Lower lobe of right lung (tissue), 2 donors: ENCODE results near the gene PTPRT. TPM values are rescaled to one million over a fixed set of nuclear protein-coding genes. Genes with fewer than 3 reads are reported as not detected.

ENCODE experiments used
- ATAC-seq, 2 donors: fragments of 200-7000 bp; cut with Tn5 transposase; one replicate each; pipeline ENCODE4 v1.9.1; 2020 to 2022; ENCODE audit warnings: mild to moderate bottlenecking in 2 of 2, moderate library complexity in 2 of 2
- DNase-seq: peaks from one replicate; pipeline ENCODE4 v3.0.0-alpha.2; 2020
- H3K27ac ChIP-seq: fragments of 200-600 bp; one replicate; pipeline ENCODE4 v1.8.0; 2022
- H3K27me3 ChIP-seq: fragments of 200-600 bp; one replicate; pipeline ENCODE4 v1.8.0; 2022; ENCODE audit warnings: low read depth
- H3K36me3 ChIP-seq: fragments of 200-600 bp; one replicate; pipeline ENCODE4 v1.8.0; 2022; ENCODE audit warnings: mild to moderate bottlenecking
- H3K4me1 ChIP-seq: fragments of 200-600 bp; one replicate; pipeline ENCODE4 v1.8.0; 2022
- H3K4me3 ChIP-seq: fragments of 200-600 bp; one replicate; pipeline ENCODE4 v1.8.0; 2022; ENCODE audit warnings: mild to moderate bottlenecking
- H3K9me3 ChIP-seq: fragments of 200-600 bp; one replicate; pipeline ENCODE4 v1.8.0; 2022
- intact Hi-C: fragments of 100-400 bp; cut with DNase I; formaldehyde crosslinking; loops from one replicate; pipeline ENCODE4 v1.11.0; 2022
- total RNA-seq: library from RNA; stranded (reverse); fragmentation: NEBNext Ultra II Directional; extraction: Animal tissue kit (Norgen Biotek cat#: 25700); gene quantifications from one replicate; pipeline ENCODE4 v1.2.1, GENCODE V29; 2021
- TF ChIP-seq, protein P1 (sequence below): fragments of 200-600 bp; IDR thresholded peaks from one replicate; pipeline ENCODE4 v1.8.0; 2022; ENCODE audit warnings: antibody characterized with exemption, mild to moderate bottlenecking
- donor health status: DM: no; HTN: yes; CAD: no; lungs with severe emphysema.

Gene PTPRT
- total RNA-seq, 1 donor from 2014 or later: 8.0 TPM

DNA sequence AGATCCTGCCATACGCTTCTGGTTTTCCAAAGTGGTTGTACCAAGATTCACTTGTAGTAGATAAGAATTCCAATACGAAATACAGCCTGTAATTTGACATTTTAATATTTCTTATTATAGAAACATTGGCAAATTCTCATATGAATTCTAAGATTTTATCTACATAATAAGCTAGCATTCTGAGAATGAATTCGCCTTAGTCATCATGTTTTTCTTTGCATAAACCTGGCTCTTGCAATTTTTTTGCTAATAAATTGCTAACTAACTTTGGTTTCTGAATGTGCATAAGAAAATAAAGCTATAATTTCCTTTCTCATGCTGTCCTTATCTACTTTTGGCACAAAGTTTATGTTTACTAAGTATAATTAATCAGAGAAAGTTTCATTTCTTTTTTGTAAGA, 673.0 kb downstream of the PTPRT start:
- Histone ChIP-seq H3K4me1 (no peaks in the 10 kb centered on the region), H3K4me3 (no peak overlapping the region), H3K36me3 (no peaks in the 10 kb centered on the region), H3K27me3 (no peaks in the 10 kb centered on the region), H3K9me3 (no peaks in the 10 kb centered on the region), H3K27ac (no peak overlapping the region)
- TF ChIP-seq, protein P1, sequence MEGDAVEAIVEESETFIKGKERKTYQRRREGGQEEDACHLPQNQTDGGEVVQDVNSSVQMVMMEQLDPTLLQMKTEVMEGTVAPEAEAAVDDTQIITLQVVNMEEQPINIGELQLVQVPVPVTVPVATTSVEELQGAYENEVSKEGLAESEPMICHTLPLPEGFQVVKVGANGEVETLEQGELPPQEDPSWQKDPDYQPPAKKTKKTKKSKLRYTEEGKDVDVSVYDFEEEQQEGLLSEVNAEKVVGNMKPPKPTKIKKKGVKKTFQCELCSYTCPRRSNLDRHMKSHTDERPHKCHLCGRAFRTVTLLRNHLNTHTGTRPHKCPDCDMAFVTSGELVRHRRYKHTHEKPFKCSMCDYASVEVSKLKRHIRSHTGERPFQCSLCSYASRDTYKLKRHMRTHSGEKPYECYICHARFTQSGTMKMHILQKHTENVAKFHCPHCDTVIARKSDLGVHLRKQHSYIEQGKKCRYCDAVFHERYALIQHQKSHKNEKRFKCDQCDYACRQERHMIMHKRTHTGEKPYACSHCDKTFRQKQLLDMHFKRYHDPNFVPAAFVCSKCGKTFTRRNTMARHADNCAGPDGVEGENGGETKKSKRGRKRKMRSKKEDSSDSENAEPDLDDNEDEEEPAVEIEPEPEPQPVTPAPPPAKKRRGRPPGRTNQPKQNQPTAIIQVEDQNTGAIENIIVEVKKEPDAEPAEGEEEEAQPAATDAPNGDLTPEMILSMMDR: no peak
- DNase-seq (no peak), ATAC-seq (no peak)
- intact Hi-C loops: no loop called here

DNA sequence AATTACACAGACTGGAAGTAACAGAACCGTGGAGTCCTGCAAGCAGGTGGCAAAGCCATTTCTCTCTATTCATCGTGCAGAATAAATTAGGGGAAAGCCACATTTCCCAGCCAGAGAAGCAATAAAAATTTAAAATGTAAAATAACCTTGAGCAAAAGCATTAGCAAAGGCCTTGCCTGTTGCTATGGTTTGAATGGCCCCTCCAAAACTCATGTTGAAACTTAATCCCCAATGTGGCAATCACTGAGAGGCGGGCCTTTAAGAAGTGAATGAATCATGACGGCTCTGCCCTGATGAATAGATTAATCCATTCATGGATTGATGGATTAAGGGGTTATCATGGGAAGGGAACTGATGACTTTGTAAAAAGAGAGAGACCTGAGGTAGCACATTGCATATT, 679.0 kb downstream of the PTPRT start:
- H3K36me3 ChIP-seq: no peaks in the 10 kb centered on the region
- H3K27ac ChIP-seq: no peak overlapping the region
- intact Hi-C loops: no loop called here
- no peaks in the 10 kb centered on the region for H3K27me3 ChIP-seq
- DNase-seq: no peak
- H3K4me1 ChIP-seq: no peaks in the 10 kb centered on the region
- no peak overlapping the region for H3K4me3 ChIP-seq
- ATAC-seq: no peak
- TF ChIP-seq, protein P1: no peak
- no peaks in the 10 kb centered on the region for H3K9me3 ChIP-seq

DNA sequence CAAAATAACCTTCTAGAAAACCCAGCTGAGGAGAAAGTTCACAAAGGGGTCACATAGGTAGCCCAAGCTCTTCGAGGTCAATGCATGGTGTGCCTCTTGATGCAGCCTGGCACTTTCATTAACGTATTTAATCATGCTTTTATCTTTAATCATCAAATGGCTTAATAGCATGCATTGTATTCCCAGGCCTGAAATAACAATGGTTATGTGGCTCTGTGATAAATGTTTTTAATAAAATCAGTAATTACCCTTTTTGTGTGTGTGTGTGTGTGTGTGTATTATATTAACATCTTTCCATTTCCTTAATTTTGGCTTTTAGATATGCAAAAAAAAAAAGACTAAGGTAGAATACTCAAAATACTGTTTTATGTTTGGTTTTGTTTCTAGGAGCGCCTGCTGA, 681.8 kb downstream of the PTPRT start:
- Histone ChIP-seq H3K9me3 (peaks cover 7% of the 10 kb centered on the region), H3K27ac (no peak overlapping the region), H3K4me3 (no peak overlapping the region), H3K4me1 (no peaks in the 10 kb centered on the region), H3K36me3 (no peaks in the 10 kb centered on the region), H3K27me3 (no peaks in the 10 kb centered on the region)
- no peak for ATAC-seq
- intact Hi-C loops: no loop called here
- DNase-seq: no peak
- TF ChIP-seq, protein P1: no peak

DNA sequence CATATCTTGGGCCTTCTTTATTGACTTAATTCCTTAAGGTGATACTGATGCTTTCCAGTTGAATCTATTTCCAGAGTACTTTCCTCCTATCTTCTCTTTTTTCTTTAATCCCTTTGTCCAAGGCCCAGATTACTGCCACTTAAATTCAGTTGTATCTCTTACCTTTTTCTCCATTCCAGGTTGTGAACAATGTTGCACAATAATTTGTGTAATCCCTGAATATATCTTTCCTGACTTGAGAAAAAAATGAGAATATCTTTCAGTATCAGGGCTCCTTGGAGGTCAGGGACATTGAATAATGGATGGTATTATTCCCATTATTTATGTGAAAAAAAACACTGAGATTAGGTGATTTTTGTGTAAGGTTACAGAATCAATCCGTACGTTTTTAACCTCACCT, 683.3 kb downstream of the PTPRT start:
- ATAC-seq (no peak), DNase-seq (no peak)
- intact Hi-C loops: no loop called here

DNA sequence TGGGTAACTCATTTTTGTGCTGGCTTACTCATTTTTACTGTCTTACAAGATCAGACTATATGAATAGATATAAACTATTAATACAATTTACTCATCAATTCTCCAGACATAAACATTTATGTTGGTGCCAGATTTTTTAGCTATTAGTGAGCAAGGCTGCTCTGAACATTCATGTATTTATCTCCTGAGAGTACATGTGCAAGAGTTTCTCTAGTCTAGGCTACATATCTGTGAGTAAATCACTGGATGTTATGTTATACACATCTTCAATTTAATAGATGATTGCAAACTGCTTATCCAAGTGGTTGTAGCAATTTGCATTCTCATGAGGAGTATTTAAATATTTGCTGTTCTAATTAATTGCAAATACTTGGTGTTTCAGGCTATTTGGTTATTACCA, 687.1 kb downstream of the PTPRT start:
- Histone ChIP-seq H3K36me3 (no peaks in the 10 kb centered on the region), H3K27ac (no peak overlapping the region), H3K27me3 (no peaks in the 10 kb centered on the region), H3K9me3 (peaks cover 7% of the 10 kb centered on the region), H3K4me3 (no peak overlapping the region), H3K4me1 (no peaks in the 10 kb centered on the region)
- TF ChIP-seq, protein P1: no peak
- no peak for ATAC-seq
- intact Hi-C loops: no loop called here
- no peak for DNase-seq

More for the DNA sequence above, 683.3 kb downstream of the PTPRT start:
- peaks cover 7% of the 10 kb centered on the region for H3K9me3 ChIP-seq
- H3K27ac ChIP-seq: no peak overlapping the region
- TF ChIP-seq, protein P1: no peak
- H3K27me3 ChIP-seq: no peaks in the 10 kb centered on the region
- no peak overlapping the region for H3K4me3 ChIP-seq
- no peaks in the 10 kb centered on the region for H3K36me3 ChIP-seq
- no peaks in the 10 kb centered on the region for H3K4me1 ChIP-seq

DNA sequence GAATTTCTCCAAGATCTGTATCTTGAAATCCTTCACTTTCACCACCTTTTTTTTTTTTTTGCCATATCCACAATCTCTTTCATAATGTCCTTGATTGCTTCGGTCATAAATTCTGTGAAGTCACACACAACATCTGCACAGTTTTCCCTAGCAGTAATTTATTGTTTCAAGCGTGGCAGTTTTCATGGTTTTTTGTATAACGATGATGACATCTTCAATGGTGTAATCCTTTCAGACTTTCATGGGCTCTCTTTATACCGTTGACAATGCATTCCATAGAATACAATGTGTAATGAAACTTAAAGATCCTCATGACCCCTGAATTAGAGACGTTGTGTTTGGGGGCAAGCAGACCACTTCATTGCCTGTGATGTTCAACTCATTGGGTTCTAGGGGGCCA, 693.1 kb downstream of the PTPRT start:
- DNase-seq (no peak), ATAC-seq (no peak)
- no peaks in the 10 kb centered on the region for H3K9me3 ChIP-seq
- H3K27ac ChIP-seq: no peak overlapping the region
- no peaks in the 10 kb centered on the region for H3K27me3 ChIP-seq
- no peaks in the 10 kb centered on the region for H3K4me1 ChIP-seq
- H3K36me3 ChIP-seq: no peaks in the 10 kb centered on the region
- TF ChIP-seq, protein P1: no peak
- intact Hi-C loops: no loop called here
- H3K4me3 ChIP-seq: no peak overlapping the region
